HG03108 (cell line): Measurements from ENCODE around the gene MDM1.

Source experiments
- ATAC-seq: cut with Tn5 transposase; IDR thresholded peaks from one replicate; pipeline ENCODE4 v1.9.1; 2021; ENCODE audit warnings: moderate library complexity; ENCODE audit not compliant: unreplicated experiment

The MDM1 gene

GRCh38 chr12:68279227-68280054 is 52.7 kb downstream of the MDM1 start:
- ATAC-seq = no peak

- ATAC-seq = no peak
These were observed 55.7 kb downstream of the MDM1 start for GRCh38 chr12:68276402-68276930.

- ATAC-seq = no peak
These were observed 59.4 kb downstream of the MDM1 start for GRCh38 chr12:68272732-68273131.

GRCh38 chr12:68271346-68271745 is 60.8 kb downstream of the MDM1 start:
- no peak for ATAC-seq

- no peak for ATAC-seq
These were observed 61.8 kb downstream of the MDM1 start for GRCh38 chr12:68270358-68270757.

GRCh38 chr12:68269779-68270178 is 62.4 kb downstream of the MDM1 start:
- no peak for ATAC-seq

- no peak for ATAC-seq
These were observed 63.2 kb downstream of the MDM1 start for GRCh38 chr12:68268967-68269366.

GRCh38 chr12:68267892-68268396 is 64.2 kb downstream of the MDM1 start:
- ATAC-seq = no peak

- ATAC-seq = no peak
These were observed 67.3 kb downstream of the MDM1 start for GRCh38 chr12:68264857-68265256.

- ATAC-seq = no peak
These were observed 67.9 kb downstream of the MDM1 start for GRCh38 chr12:68264158-68264855.

- ATAC-seq = no peak
These were observed 68.8 kb downstream of the MDM1 start for GRCh38 chr12:68263366-68263765.

- no peak for ATAC-seq
These were observed 70.3 kb downstream of the MDM1 start for GRCh38 chr12:68261896-68262295.

- ATAC-seq = no peak
These were observed 72.0 kb downstream of the MDM1 start for GRCh38 chr12:68260153-68260552.

GRCh38 chr12:68259318-68259940 is 72.7 kb downstream of the MDM1 start:
- ATAC-seq = no peak

GRCh38 chr12:68253504-68253903 is 78.7 kb downstream of the MDM1 start, which contains the start of gene IL22:
Gene IL22, minus strand, starts transcription at chr12:68253604. Its CDS starts 156 bp downstream, at chr12:68253448.
- no peak for ATAC-seq

GRCh38 chr12:68252077-68252476 is 80.1 kb downstream of the MDM1 start:
- no peak for ATAC-seq

GRCh38 chr12:68250454-68250853 is 81.7 kb downstream of the MDM1 start:
- no peak for ATAC-seq

GRCh38 chr12:68247785-68248184 is 84.4 kb downstream of the MDM1 start:
- no peak for ATAC-seq

GRCh38 chr12:68246350-68246749 is 85.8 kb downstream of the MDM1 start:
- ATAC-seq = no peak

GRCh38 chr12:68245180-68246021 is 86.8 kb downstream of the MDM1 start:
- ATAC-seq = no peak
